Activated CD4-positive, CD25-positive, alpha-beta regulatory T cell treated with anti-CD3 and anti-CD28 coated beads, Interleukin-2, amount 50 U/mL, for 24 hours (primary cell): Measurements from ENCODE around the gene CALM3.

Source experiments
- ATAC-seq, 2 donors: fragments of 150-1000 bp; cut with Tn5 transposase; one replicate each; pipeline ENCODE4 v1.10.0; 2021; ENCODE audit warnings: mild to moderate bottlenecking in 1 of 2, moderate library complexity in 1 of 2

Gene CALM3

GRCh38 chr19:46639358-46640182, 38.4 kb downstream of the CALM3 start:
- ATAC-seq, result no peak

- no peak for ATAC-seq
Observed at GRCh38 chr19:46640656-46641055, 39.5 kb downstream of the CALM3 start.

GRCh38 chr19:46644720-46645119, 43.6 kb downstream of the CALM3 start:
- no peak for ATAC-seq

GRCh38 chr19:46646402-46646801, 45.3 kb downstream of the CALM3 start:
- no peak for ATAC-seq

- peak in 1 of 2 donors; percentile 30 for ATAC-seq
Observed at GRCh38 chr19:46648060-46648960, 47.2 kb downstream of the CALM3 start.

GRCh38 chr19:46648961-46649960, 48.1 kb downstream of the CALM3 start:
- no peak for ATAC-seq

- no peak for ATAC-seq
Observed at GRCh38 chr19:46650445-46650844, 49.3 kb downstream of the CALM3 start.

GRCh38 chr19:46654621-46655152, 53.6 kb downstream of the CALM3 start:
- ATAC-seq, result no peak

- ATAC-seq, result no peak
Observed at GRCh38 chr19:46656541-46656940, 55.4 kb downstream of the CALM3 start.

GRCh38 chr19:46659151-46660007, 58.2 kb downstream of the CALM3 start:
- no peak for ATAC-seq

- ATAC-seq, result no peak
Observed at GRCh38 chr19:46660008-46660517, 58.9 kb downstream of the CALM3 start.
